Neutrophil (primary cell): ENCODE results near the gene NDOR1.

Experiments used
- H3K27ac ChIP-seq: fragments of 200-600 bp; sonication (generic); 2 replicates; pipeline ENCODE4 v1.5.1; 2016; ENCODE audit warnings: mild to moderate bottlenecking, moderate library complexity
- H3K27me3 ChIP-seq: fragments of 200-600 bp; sonication (generic); 2 replicates; pipeline ENCODE4 v1.6.0; 2016; ENCODE audit warnings: mild to moderate bottlenecking
- H3K36me3 ChIP-seq: fragments of 200-600 bp; sonication (generic); 2 replicates; pipeline ENCODE4 v1.5.1; 2017
- H3K4me1 ChIP-seq, 2 experiments: fragments of 200-600 bp in 1 of 2; sonication (generic) in 1 of 2; 1 replicate in 1 of 2; 2 replicates in 1 of 2; pipeline versions ENCODE4 v1.5.1 to v1.6.1; 2013 to 2016; ENCODE audit warnings: low read depth in 1 of 2, low read length in 1 of 2, mild to moderate bottlenecking in 1 of 2, moderate library complexity in 1 of 2; ENCODE audit not compliant: control insufficient read depth in 1 of 2, insufficient read depth in 1 of 2
- H3K4me3 ChIP-seq, 2 experiments: fragments of 200-600 bp in 1 of 2; sonication (generic) in 1 of 2; 1 replicate in 1 of 2; 2 replicates in 1 of 2; pipeline ENCODE4 v1.5.1; 2013 to 2016; ENCODE audit warnings: low read depth in 1 of 2, low read length in 1 of 2, mild to moderate bottlenecking in 1 of 2, moderate library complexity in 1 of 2
- H3K9me3 ChIP-seq: fragments of 200-600 bp; sonication (generic); 2 replicates; pipeline ENCODE4 v1.5.1; 2016
- TF ChIP-seq, protein P1 (sequence below): fragments of 200-600 bp; sonication (generic); IDR thresholded peaks from 2 replicates; pipeline ENCODE4 v1.5.1; 2016; ENCODE audit warnings: antibody characterized with exemption

Gene NDOR1

DNA sequence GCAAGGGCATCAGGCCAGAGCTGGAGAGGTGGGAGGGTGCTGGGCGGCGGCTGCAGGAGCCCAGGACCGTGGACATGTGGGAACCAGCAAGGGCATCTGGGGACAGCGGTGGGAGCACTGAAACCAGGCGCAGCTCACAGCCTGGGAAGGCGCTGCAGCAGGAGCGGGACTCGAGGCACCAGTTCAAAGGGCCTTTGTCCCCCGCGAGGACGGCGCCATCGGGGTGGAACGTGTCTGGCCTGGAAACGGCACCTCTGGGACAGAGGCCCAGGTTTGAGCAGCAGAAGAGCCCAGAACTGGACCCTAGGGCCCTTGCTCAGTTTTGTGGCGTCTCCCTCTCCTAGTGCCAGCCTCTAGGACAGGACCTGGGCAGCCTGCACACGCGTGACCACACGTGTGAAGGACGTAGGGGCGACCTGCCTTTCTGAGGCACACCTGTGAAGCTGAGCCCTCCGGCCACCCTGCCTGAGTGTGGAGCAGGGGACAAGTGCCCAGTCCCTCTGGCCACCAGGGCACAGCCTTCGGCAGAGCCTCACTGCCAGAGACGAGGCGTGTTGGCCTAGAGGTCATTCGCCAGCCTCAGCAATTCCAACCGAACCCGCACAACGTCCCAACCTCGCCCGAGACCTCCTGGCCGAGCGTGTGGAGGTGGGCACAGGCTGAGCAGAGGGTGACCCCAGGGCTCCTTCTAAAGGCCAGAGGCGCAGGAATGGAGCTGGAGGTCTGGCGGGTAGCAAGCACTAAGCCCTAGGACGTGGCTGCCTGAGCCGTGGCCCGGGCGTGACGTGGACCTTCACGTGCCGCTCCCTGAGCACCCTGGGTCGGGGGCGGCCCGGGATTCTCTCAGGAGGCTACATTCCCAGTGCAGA, 31.5 kb upstream of the NDOR1 start:
- H3K4me1 ChIP-seq: peaks cover 0 to 4% of the 10 kb centered on the region in 2 experiments

DNA sequence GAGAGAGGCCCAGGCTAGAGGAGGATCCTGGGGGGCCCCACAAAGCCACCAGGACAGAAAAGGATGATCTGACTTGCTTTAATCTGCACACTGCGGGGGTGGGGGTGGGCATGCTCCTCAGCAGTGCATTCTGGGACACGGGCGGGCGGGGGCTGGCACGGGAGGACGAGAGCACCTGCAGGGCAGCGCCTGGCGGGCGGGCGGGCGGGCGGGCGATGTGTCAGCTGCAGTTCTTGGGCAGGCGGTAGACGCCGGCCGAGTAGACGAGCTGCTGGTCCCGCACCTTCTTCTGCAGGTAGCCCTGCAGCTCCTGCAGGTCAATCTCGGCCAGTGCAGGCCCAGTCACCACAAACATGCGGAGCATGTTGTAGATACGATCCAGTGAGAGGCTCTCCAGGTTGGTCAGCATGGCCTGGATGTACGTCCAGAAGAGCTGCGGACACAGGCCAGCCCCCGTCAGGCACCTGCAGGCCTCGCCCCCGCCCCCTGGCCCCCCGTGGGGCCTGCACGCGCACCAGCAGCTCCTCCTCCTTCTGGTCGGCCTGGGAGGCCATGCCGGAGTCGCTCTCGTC, 30.7 kb upstream of the NDOR1 start:
- H3K4me1 ChIP-seq: no peaks in the 10 kb centered on the region

More for the DNA sequence above, 31.5 kb upstream of the NDOR1 start:
- peaks cover 70% of the 10 kb centered on the region for H3K27me3 ChIP-seq
- no peak overlapping the region for H3K27ac ChIP-seq
- TF ChIP-seq, protein P1, sequence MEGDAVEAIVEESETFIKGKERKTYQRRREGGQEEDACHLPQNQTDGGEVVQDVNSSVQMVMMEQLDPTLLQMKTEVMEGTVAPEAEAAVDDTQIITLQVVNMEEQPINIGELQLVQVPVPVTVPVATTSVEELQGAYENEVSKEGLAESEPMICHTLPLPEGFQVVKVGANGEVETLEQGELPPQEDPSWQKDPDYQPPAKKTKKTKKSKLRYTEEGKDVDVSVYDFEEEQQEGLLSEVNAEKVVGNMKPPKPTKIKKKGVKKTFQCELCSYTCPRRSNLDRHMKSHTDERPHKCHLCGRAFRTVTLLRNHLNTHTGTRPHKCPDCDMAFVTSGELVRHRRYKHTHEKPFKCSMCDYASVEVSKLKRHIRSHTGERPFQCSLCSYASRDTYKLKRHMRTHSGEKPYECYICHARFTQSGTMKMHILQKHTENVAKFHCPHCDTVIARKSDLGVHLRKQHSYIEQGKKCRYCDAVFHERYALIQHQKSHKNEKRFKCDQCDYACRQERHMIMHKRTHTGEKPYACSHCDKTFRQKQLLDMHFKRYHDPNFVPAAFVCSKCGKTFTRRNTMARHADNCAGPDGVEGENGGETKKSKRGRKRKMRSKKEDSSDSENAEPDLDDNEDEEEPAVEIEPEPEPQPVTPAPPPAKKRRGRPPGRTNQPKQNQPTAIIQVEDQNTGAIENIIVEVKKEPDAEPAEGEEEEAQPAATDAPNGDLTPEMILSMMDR: no peak
- H3K9me3 ChIP-seq: no peaks in the 10 kb centered on the region
- H3K4me3 ChIP-seq: no peak overlapping the region
- H3K36me3 ChIP-seq: peaks cover 25% of the 10 kb centered on the region

DNA sequence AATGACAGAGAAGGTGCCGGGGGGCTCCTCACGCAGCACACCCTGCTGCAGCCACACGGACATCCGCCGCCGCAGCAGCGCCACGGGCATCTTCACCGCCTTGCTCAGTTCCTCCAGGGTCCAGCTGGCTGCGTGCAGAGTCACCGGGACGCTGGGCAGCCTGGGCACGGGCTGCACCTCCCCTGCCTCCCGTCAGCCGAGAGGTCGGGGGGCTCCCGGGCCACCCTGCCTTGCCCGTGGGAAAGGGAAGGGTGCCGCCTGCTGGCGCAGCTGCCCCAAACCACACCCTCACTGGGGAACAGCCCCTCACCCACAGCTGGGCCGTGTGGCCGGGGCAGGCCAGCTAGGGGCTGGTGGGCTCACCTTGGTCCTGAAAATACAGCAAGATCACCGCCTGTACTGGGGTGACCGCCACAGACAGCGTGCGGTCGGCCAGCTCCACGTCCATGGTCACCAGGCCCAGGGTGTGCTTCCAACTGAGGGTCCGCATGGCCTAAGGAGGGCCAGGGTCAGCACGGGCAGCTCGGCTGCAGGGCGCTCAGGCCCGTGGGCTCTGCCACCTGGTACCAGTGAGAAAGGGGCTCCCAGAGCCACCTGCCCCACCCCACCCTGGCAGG, 30.0 kb upstream of the NDOR1 start:
- Histone ChIP-seq H3K4me3 (no peak overlapping the region), H3K36me3 (peaks cover 39% of the 10 kb centered on the region), H3K9me3 (no peaks in the 10 kb centered on the region), H3K27ac (no peak overlapping the region), H3K27me3 (peaks cover 55% of the 10 kb centered on the region), H3K4me1 (no peaks in the 10 kb centered on the region)
- TF ChIP-seq, protein P1: no peak

More for the DNA sequence above, 30.7 kb upstream of the NDOR1 start:
- peaks cover 62% of the 10 kb centered on the region for H3K27me3 ChIP-seq
- no peak overlapping the region for H3K27ac ChIP-seq
- TF ChIP-seq, protein P1: no peak
- H3K9me3 ChIP-seq: no peaks in the 10 kb centered on the region
- peaks cover 33% of the 10 kb centered on the region for H3K36me3 ChIP-seq
- no peak overlapping the region for H3K4me3 ChIP-seq

DNA sequence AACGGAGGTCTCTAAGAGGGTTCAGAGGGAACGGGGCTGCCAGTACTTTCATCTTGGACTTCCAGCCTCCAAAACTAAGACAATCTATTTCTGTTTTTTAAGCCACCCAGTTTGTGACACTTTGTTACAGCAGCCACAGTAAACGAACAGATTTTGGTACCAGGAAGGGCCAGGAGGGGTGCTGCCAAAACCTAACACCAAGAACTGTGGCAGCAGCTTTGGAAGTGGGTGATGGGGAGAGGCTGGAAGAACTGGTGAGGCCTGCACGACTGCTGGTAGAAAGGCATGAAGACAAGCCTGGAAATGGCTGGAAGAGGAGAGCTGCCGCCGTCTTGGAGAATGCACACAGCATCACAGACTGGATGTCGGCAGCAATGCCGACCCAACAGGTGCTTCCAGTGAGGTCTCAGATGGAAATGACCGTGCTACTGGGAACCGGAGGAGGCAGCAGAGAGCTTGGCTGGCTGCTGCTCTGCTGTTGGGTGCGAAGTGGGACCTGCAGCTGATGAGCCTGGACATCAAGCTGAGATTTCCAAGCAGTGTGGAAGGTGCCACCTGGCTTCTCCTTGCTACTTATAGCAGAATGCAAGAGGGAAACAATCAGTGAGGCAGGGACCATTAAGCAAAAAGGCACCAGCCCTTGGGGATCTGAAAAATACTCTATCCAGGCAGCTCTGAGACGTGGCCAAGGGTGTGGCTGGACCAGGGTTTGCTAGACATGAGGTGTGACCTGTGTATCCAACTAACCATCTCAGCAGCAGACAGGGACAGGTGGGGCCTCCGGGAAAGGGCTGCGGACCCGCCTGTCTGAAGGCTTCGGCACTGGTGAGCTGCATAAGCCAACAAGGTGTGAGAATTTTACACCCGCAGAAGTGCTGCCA, 29.0 kb upstream of the NDOR1 start:
- H3K4me3 ChIP-seq: no peak overlapping the region
- H3K4me1 ChIP-seq: no peaks in the 10 kb centered on the region

More for the DNA sequence above, 29.0 kb upstream of the NDOR1 start:
- Histone ChIP-seq H3K27me3 (peaks cover 45% of the 10 kb centered on the region), H3K27ac (no peak overlapping the region), H3K9me3 (no peaks in the 10 kb centered on the region), H3K36me3 (peaks cover 50% of the 10 kb centered on the region)
- TF ChIP-seq, protein P1: no peak
